ENCODE measurements around the gene PRKG1.

Gene PRKG1

GRCh38 chr10:51318399-51319172 lies 244.3 kb downstream of the PRKG1 start:
- TF ChIP-seq CTCF (IDR thresholded peaks at IDR 0.05; ENCODE audit: borderline replicate concordance, insufficient read depth, low read depth, low read length) = no peak

GRCh38 chr10:51319173-51319435 lies 244.8 kb downstream of the PRKG1 start:
- no peak for TF ChIP-seq CTCF (IDR thresholded peaks at IDR 0.05; ENCODE audit: borderline replicate concordance, insufficient read depth, low read depth, low read length)
- H3K4me3 ChIP-seq (ENCODE audit: low read depth, low read length) = no peak overlapping the region

More at GRCh38 chr10:51318399-51319172, 244.3 kb downstream of the PRKG1 start:
- H3K4me3 ChIP-seq (ENCODE audit: low read depth, low read length) = no peak overlapping the region

- TF ChIP-seq CTCF (IDR thresholded peaks at IDR 0.05; ENCODE audit: borderline replicate concordance, insufficient read depth, low read depth, low read length) = no peak
- no peak overlapping the region for H3K4me3 ChIP-seq (ENCODE audit: low read depth, low read length)
These were observed 247.0 kb downstream of the PRKG1 start for GRCh38 chr10:51321300-51321699.

- no peak for TF ChIP-seq CTCF (IDR thresholded peaks at IDR 0.05; ENCODE audit: borderline replicate concordance, insufficient read depth, low read depth, low read length)
- H3K4me3 ChIP-seq (ENCODE audit: low read depth, low read length) = no peak overlapping the region
These were observed 247.7 kb downstream of the PRKG1 start for GRCh38 chr10:51321980-51322379.

GRCh38 chr10:51325649-51326048 lies 251.4 kb downstream of the PRKG1 start:
- H3K4me3 ChIP-seq (ENCODE audit: low read depth, low read length) = no peak overlapping the region
- no peak for TF ChIP-seq CTCF (IDR thresholded peaks at IDR 0.05; ENCODE audit: borderline replicate concordance, insufficient read depth, low read depth, low read length)

GRCh38 chr10:51326174-51326573 lies 251.9 kb downstream of the PRKG1 start:
- H3K4me3 ChIP-seq (ENCODE audit: low read depth, low read length) = no peak overlapping the region
- no peak for TF ChIP-seq CTCF (IDR thresholded peaks at IDR 0.05; ENCODE audit: borderline replicate concordance, insufficient read depth, low read depth, low read length)

GRCh38 chr10:51327432-51327831 lies 253.1 kb downstream of the PRKG1 start:
- H3K4me3 ChIP-seq (ENCODE audit: low read depth, low read length) = no peak overlapping the region
- TF ChIP-seq CTCF (IDR thresholded peaks at IDR 0.05; ENCODE audit: borderline replicate concordance, insufficient read depth, low read depth, low read length) = no peak
